ENCODE measurements around the gene PPP2R5C. TPM values are rescaled to one million over a fixed set of nuclear protein-coding genes. Genes with fewer than 3 reads are reported as not detected.

PPP2R5C gene
- polyA plus RNA-seq, 3 donors, result 61.9 to 72.5 (median 64.0) TPM

DNA sequence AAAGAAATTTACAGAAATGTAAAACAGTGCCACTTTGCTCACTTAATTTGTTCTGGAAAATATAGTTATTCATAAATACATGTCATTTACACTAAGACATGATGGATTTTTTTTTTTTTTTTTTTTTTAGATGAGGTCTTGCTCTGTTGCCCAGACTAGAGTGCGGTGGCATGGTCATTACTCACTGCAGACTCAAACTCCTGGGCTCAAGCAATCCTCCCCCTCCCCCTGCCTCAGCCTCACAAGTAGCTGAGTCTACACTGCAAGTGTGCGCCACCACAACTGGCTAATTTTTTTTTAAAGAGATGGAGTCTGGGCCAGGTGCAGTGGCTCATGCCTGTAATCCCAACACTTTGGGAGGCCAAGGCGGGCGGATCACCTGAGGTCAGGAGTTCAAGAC lies 101.2 kb downstream of the PPP2R5C start:
- no peak overlapping the region for H3K27ac Mint-ChIP-seq
- DNase-seq, result no peak
- peaks cover 30 to 66% of the 10 kb centered on the region in 2 donors for H3K36me3 ChIP-seq (replicated peaks in 1 of 2; ENCODE audit: control insufficient read depth in 1 of 2, insufficient read depth in 2 of 2, low read length in 2 of 2)

DNA sequence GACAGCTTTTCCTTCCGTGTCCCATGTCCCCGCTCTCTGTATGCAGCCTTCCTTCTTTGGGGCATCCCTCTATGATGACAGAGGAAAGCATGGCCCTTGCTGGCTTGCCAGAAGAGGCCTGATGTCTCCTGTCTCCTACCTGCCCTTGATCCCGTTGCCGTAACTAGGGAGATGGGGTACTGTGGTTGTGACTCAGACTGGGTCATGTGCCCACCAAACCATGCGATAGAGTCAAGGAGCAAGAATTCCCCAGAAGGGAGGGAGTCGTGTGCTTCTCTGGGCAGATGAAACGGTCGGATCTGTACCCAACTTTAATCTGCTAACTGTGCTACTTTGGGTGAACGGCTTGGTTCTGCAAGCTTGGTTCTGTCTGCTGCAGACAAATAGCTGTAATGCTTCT lies 103.8 kb downstream of the PPP2R5C start:
- Mint-ChIP-seq H3K27ac (peak overlapping the region in 5 of 7 donors; percentile 12 to 90 (median 50)), H3K4me1 (no peaks in the 10 kb centered on the region), H3K27me3 (ENCODE audit: low read depth in 3 of 3) (no peaks in the 10 kb centered on the region), H3K36me3 (peaks cover 41 to 66% of the 10 kb centered on the region in 2 donors), H3K9me3 (no peaks in the 10 kb centered on the region), H3K4me3 (no peak overlapping the region)
- no peak overlapping the region for H3K4me3 ChIP-seq (replicated peaks in 1 of 3; ENCODE audit: low read depth in 2 of 3, low read length in 3 of 3)
- peaks cover 79% of the 10 kb centered on the region for H4K20me1 ChIP-seq (ENCODE audit: insufficient read depth, low read length)
- TF ChIP-seq, protein P1, sequence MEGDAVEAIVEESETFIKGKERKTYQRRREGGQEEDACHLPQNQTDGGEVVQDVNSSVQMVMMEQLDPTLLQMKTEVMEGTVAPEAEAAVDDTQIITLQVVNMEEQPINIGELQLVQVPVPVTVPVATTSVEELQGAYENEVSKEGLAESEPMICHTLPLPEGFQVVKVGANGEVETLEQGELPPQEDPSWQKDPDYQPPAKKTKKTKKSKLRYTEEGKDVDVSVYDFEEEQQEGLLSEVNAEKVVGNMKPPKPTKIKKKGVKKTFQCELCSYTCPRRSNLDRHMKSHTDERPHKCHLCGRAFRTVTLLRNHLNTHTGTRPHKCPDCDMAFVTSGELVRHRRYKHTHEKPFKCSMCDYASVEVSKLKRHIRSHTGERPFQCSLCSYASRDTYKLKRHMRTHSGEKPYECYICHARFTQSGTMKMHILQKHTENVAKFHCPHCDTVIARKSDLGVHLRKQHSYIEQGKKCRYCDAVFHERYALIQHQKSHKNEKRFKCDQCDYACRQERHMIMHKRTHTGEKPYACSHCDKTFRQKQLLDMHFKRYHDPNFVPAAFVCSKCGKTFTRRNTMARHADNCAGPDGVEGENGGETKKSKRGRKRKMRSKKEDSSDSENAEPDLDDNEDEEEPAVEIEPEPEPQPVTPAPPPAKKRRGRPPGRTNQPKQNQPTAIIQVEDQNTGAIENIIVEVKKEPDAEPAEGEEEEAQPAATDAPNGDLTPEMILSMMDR (IDR thresholded peaks at IDR 0.05), result no peak
- WGBS (ENCODE audit: insufficient coverage), result 96% methylated on average over 9 of the region's 9 CpGs
- no peaks in the 10 kb centered on the region for H3K9me3 ChIP-seq (replicated peaks in 1 of 2; ENCODE audit: control insufficient read depth in 1 of 2, insufficient read depth in 1 of 2, low read length in 2 of 2)
- H2AFZ ChIP-seq (ENCODE audit: insufficient read depth, low read depth, low read length, poor library complexity, severe bottlenecking), result no peak overlapping the region
- H3K27me3 ChIP-seq (ENCODE audit: control insufficient read depth in 2 of 2, insufficient read depth in 2 of 2, low read length in 2 of 2), result no peaks in the 10 kb centered on the region
- peak overlapping the region in 1 of 2 donors; percentile 17 for H3K27ac ChIP-seq (ENCODE audit: low read depth in 1 of 2, low read length in 2 of 2)
- no peaks in the 10 kb centered on the region for H3K4me1 ChIP-seq (ENCODE audit: control insufficient read depth in 1 of 2, insufficient read depth in 2 of 2, low read length in 2 of 2)
- no peak for DNase-seq
- H3K36me3 ChIP-seq (replicated peaks in 1 of 2; ENCODE audit: control insufficient read depth in 1 of 2, insufficient read depth in 2 of 2, low read length in 2 of 2), result peaks cover 19 to 43% of the 10 kb centered on the region in 2 donors
- no peak overlapping the region for H3K4me2 ChIP-seq (replicated peaks; ENCODE audit: extremely low read depth, low read length, poor library complexity, severe bottlenecking)
- no peak overlapping the region for H3K9ac ChIP-seq (ENCODE audit: insufficient read depth, low read length, poor library complexity, severe bottlenecking)
- intact Hi-C loops (cut with micrococcal nuclease), result no loop called here
- peaks cover 90% of the 10 kb centered on the region for H3K79me2 ChIP-seq (ENCODE audit: insufficient read depth, low read length)

More for the DNA sequence above, 101.2 kb downstream of the PPP2R5C start:
- intact Hi-C loops (cut with micrococcal nuclease), result no loop called here
- no peak overlapping the region for H3K9ac ChIP-seq (ENCODE audit: insufficient read depth, low read length, poor library complexity, severe bottlenecking)
- H3K27me3 ChIP-seq (ENCODE audit: control insufficient read depth in 2 of 2, insufficient read depth in 2 of 2, low read length in 2 of 2), result no peaks in the 10 kb centered on the region
- peaks cover 91% of the 10 kb centered on the region for H3K79me2 ChIP-seq (ENCODE audit: insufficient read depth, low read length)
- no peaks in the 10 kb centered on the region for H3K9me3 Mint-ChIP-seq
- TF ChIP-seq, protein P1 (IDR thresholded peaks at IDR 0.05), result no peak
- H3K4me3 Mint-ChIP-seq, result no peak overlapping the region
- no CpG with 5 or more reads among the region's 4 CpGs for WGBS (ENCODE audit: insufficient coverage)
- no peak overlapping the region for H3K4me2 ChIP-seq (replicated peaks; ENCODE audit: extremely low read depth, low read length, poor library complexity, severe bottlenecking)
- no peaks in the 10 kb centered on the region for H3K27me3 Mint-ChIP-seq (ENCODE audit: low read depth in 3 of 3)
- no peaks in the 10 kb centered on the region for H3K9me3 ChIP-seq (replicated peaks in 1 of 2; ENCODE audit: control insufficient read depth in 1 of 2, insufficient read depth in 1 of 2, low read length in 2 of 2)
- no peaks in the 10 kb centered on the region for H3K4me1 ChIP-seq (ENCODE audit: control insufficient read depth in 1 of 2, insufficient read depth in 2 of 2, low read length in 2 of 2)
- H3K27ac ChIP-seq (ENCODE audit: low read depth in 1 of 2, low read length in 2 of 2), result peak overlapping the region in 1 of 2 donors; percentile 23
- H3K36me3 Mint-ChIP-seq, result peaks cover 58 to 76% of the 10 kb centered on the region in 2 donors
- H3K4me3 ChIP-seq (replicated peaks in 1 of 3; ENCODE audit: low read depth in 2 of 3, low read length in 3 of 3), result no peak overlapping the region
- H2AFZ ChIP-seq (ENCODE audit: insufficient read depth, low read depth, low read length, poor library complexity, severe bottlenecking), result no peak overlapping the region
- peaks cover 1% of the 10 kb centered on the region for H3K4me1 Mint-ChIP-seq
- peaks cover 74% of the 10 kb centered on the region for H4K20me1 ChIP-seq (ENCODE audit: insufficient read depth, low read length)

Measured in CD14-positive monocyte (primary cell).